SJCRH30 (cell line): Measurements from ENCODE around the gene CNTNAP1. TPM values are rescaled to one million over a fixed set of nuclear protein-coding genes. Genes with fewer than 3 reads are reported as not detected.

ENCODE experiments used
- DNase-seq, 2 experiments: peaks; one replicate each; pipeline ENCODE4 v3.0.0-alpha.2; 2015 to 2020
- H3K27ac ChIP-seq: fragments of 250-450 bp; sonication (Bioruptor Pico); 2 replicates; pipeline ENCODE4 v1.5.1; 2020; ENCODE audit warnings: mild to moderate bottlenecking, moderate library complexity
- H3K27me3 ChIP-seq: fragments of 250-450 bp; sonication (Bioruptor Pico); 2 replicates; pipeline ENCODE4 v1.5.1; 2020; ENCODE audit warnings: mild to moderate bottlenecking, moderate library complexity
- H3K36me3 ChIP-seq: fragments of 250-450 bp; sonication (Bioruptor Pico); 2 replicates; pipeline ENCODE4 v1.5.1; 2020; ENCODE audit warnings: mild to moderate bottlenecking, moderate library complexity
- H3K4me1 ChIP-seq: fragments of 250-450 bp; sonication (Bioruptor Pico); 2 replicates; pipeline ENCODE4 v1.5.1; 2020; ENCODE audit warnings: mild to moderate bottlenecking, moderate library complexity
- H3K4me3 ChIP-seq: fragments of 250-450 bp; sonication (Bioruptor Pico); 2 replicates; pipeline ENCODE4 v1.5.1; 2020; ENCODE audit warnings: mild to moderate bottlenecking, moderate library complexity
- H3K9me3 ChIP-seq: fragments of 250-450 bp; sonication (Bioruptor Pico); replicated peaks from 2 replicates; pipeline ENCODE4 v1.5.1; 2020; ENCODE audit warnings: mild to moderate bottlenecking, moderate library complexity
- total RNA-seq: library from RNA; depleted of rRNA; stranded (reverse); fragments of >200 nt; shearing (Covaris generic); gene quantifications from 2 replicates; pipeline ENCODE4 v1.2.3, GENCODE V29; 2014

CNTNAP1 gene
- total RNA-seq, 1 experiment from 2014 or later: 5.0 TPM

DNA sequence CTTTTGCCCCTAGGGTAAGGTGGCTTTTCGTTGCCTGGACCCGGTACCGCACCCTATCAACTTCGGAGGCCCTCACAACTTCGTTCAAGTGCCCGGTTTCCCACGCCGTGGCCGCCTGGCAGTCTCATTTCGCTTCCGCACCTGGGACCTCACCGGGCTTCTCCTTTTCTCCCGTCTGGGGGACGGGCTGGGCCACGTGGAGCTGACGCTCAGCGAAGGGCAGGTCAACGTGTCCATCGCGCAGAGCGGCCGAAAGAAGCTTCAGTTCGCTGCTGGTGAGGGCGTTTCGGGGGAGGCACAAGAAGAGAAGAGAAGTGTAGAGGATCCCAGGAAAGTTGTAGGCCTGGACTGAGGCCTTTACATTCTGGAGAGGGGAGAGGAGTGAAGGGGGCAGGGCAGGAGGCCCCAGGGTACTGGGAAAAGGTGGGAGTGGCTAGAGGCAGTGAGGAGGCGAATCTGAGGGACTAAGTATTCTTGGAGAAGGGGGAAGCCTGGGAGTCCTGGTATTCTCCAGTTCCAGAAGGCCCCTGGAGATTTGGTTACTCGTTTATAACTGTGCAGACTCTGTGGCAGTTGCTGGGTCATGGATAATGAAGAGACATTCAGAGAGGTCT, 5.5 kb downstream of the CNTNAP1 start:
- H3K36me3 ChIP-seq: no peaks in the 10 kb centered on the region
- H3K4me3 ChIP-seq: no peak overlapping the region
- H3K27me3 ChIP-seq: no peaks in the 10 kb centered on the region
- no peak for DNase-seq
- H3K27ac ChIP-seq: no peak overlapping the region
- H3K4me1 ChIP-seq: no peaks in the 10 kb centered on the region
- H3K9me3 ChIP-seq: no peaks in the 10 kb centered on the region

DNA sequence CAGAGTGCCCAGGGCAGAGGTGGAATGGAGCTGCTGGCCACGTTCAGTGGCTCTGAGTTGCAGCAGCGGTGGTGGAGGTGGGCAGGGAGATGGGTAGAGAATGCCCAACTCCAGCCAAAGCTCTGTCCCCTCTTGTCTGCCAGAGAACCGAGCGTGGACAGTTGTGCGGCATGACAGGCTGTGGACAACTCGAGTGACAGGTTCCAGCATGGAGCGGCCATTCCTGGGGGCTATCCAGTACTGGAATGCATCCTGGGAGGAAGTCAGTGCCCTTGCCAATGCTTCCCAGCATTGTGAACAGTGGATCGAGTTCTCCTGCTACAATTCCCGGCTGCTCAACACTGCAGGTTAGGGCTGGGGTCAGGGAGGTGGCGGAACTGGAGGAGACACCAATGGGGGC, 8.3 kb downstream of the CNTNAP1 start:
- Histone ChIP-seq H3K27ac (no peak overlapping the region), H3K4me1 (no peaks in the 10 kb centered on the region), H3K27me3 (no peaks in the 10 kb centered on the region), H3K9me3 (no peaks in the 10 kb centered on the region), H3K4me3 (no peak overlapping the region), H3K36me3 (no peaks in the 10 kb centered on the region)
- DNase-seq: no peak

DNA sequence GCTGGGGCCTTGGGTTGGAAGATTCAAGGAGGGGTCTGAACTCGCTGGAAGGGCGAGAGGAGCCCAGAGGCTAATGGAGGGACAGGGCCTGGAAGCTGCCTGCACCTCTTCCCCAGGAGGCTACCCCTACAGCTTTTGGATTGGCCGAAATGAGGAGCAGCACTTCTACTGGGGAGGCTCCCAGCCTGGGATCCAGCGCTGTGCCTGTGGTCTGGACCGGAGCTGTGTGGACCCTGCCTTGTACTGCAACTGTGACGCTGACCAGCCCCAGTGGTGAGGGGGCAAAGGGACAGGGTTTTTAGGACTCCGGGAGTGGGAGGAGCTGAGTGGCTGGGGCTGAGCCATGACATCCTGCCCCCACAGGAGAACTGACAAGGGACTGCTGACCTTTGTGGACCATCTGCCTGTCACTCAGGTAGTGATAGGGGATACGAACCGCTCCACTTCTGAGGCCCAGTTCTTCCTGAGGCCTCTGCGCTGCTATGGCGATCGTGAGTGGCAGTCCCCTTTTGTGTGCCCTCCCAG, 8.8 kb downstream of the CNTNAP1 start:
- Histone ChIP-seq H3K4me3 (no peak overlapping the region), H3K4me1 (no peaks in the 10 kb centered on the region), H3K9me3 (no peaks in the 10 kb centered on the region), H3K27me3 (no peaks in the 10 kb centered on the region), H3K27ac (no peak overlapping the region), H3K36me3 (no peaks in the 10 kb centered on the region)
- no peak for DNase-seq

DNA sequence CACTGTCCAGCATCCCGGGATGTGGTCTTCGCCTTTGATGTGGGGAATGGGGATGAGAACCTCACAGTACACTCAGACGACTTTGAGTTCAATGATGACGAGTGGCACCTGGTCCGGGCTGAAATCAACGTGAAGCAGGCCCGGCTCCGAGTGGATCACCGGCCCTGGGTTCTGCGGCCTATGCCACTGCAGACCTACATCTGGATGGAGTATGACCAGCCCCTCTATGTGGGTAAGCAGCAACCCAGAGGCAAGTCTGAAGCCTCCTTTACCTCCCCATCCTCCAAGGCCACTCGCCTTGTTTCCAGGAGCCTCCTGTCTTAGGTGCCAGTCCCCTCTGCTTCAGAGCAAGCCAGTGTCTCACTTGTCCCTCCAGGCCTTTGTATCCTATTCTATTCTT, 10.2 kb downstream of the CNTNAP1 start:
- Histone ChIP-seq H3K36me3 (no peaks in the 10 kb centered on the region), H3K27ac (no peak overlapping the region), H3K27me3 (no peaks in the 10 kb centered on the region), H3K4me3 (no peak overlapping the region), H3K9me3 (no peaks in the 10 kb centered on the region), H3K4me1 (no peaks in the 10 kb centered on the region)
- DNase-seq: no peak

DNA sequence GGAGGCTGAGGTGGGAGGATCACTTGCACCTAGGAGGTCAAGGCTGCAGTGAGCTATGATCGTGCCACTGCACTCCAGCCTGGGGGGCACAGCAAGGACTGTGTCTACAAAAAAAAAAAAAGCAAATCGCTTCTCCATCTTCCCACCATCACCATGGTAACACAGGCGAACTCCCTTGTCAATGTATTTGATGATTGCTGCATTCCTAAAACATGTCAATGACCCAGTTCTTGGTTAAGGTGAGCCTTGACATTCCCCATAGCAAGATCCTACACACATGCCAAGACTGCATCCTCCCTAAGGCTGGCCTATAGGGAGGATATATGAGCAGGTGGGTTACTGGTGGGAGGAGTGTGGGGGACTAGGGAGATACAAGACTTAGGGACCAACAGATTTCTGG, 12.2 kb downstream of the CNTNAP1 start:
- Histone ChIP-seq H3K9me3 (no peaks in the 10 kb centered on the region), H3K4me1 (peaks cover 8% of the 10 kb centered on the region), H3K4me3 (no peak overlapping the region), H3K27me3 (no peaks in the 10 kb centered on the region), H3K36me3 (no peaks in the 10 kb centered on the region), H3K27ac (no peak overlapping the region)
- DNase-seq: no peak

DNA sequence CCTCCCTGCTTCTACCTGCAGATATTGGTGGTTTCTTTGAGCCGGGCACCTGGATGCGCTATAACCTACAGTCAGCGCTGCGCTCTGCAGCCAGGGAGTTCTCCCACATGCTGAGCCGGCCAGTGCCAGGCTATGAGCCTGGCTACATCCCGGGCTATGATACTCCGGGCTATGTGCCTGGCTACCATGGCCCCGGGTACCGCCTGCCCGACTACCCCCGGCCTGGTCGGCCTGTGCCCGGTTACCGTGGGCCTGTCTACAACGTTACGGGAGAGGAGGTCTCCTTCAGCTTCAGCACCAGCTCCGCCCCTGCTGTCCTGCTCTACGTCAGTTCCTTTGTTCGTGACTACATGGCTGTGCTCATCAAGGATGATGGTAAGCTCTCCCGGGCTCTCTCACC, 13.2 kb downstream of the CNTNAP1 start:
- no peak for DNase-seq
- no peak overlapping the region for H3K27ac ChIP-seq
- no peaks in the 10 kb centered on the region for H3K9me3 ChIP-seq
- peaks cover 10% of the 10 kb centered on the region for H3K4me1 ChIP-seq
- H3K36me3 ChIP-seq: no peaks in the 10 kb centered on the region
- H3K4me3 ChIP-seq: no peak overlapping the region
- no peaks in the 10 kb centered on the region for H3K27me3 ChIP-seq

DNA sequence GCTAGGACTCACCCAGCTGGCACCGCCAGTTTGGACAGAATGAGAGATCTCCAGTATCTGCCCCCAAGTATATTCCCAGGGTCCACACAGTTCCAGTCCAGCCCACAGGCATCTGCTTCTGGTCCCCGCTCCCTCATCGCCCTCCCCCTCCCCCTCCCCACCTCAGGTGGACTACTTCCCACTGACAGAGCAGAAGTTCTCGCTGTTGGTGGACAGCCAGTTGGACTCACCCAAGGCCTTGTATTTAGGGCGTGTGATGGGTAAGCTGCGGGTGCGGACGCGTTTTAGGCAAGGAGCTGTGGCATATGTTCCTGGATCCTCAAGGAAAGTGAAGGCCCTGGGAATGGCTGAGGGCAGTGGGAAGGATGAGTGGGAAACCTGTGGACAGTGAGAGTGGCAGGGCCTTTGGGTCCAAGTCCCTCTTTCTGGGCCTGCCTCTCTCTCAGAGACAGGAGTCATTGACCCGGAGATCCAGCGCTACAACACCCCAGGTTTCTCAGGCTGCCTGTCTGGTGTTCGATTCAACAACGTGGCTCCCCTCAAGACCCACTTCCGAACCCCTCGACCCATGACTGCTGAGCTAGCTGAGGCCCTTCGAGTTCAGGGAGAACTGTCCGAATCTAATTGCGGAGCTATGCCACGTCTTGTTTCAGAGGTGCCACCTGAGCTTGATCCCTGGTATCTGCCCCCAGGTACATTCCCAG, 14.9 kb downstream of the CNTNAP1 start:
- H3K27me3 ChIP-seq: no peaks in the 10 kb centered on the region
- H3K4me3 ChIP-seq: no peak overlapping the region
- peaks cover 10% of the 10 kb centered on the region for H3K4me1 ChIP-seq
- H3K36me3 ChIP-seq: no peaks in the 10 kb centered on the region
- DNase-seq: no peak
- H3K9me3 ChIP-seq: no peaks in the 10 kb centered on the region
- H3K27ac ChIP-seq: no peak overlapping the region

DNA sequence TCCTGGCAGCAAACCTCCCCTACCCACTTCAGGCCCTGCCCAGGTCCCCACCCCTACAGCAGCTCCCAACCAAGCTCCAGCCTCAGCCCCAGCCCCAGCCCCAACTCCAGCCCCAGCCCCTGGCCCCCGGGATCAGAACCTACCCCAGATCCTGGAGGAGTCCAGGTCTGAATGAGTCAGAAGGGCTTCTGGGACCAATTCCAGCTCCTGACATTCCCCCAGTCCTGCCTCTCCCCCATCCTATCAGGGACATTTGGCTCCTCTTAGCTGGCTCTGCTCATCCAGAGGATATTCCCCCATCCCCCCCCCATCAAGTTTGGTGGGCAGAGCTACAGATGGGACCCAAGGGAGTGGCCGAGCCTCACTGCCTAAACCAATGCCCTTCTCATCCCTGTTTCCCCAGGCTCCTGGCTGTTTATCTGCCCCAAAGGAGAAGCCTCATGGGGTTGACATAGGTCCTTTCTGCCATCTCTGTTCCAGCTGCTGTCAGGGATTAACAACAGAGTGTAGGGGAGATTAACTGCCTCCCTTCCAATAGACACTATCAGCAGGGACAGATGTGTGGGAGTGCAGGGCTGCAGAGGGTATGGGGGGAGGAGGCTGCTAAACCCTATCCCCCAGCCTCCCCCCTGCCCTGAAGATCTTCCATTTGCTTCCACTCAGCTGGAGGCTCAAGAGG, 16.5 kb downstream of the CNTNAP1 start:
- DNase-seq: peak; percentile 75 to 83
- Histone ChIP-seq H3K27ac (no peak overlapping the region), H3K4me1 (peaks cover 10% of the 10 kb centered on the region), H3K9me3 (no peaks in the 10 kb centered on the region), H3K27me3 (no peaks in the 10 kb centered on the region), H3K36me3 (peaks cover 4% of the 10 kb centered on the region; the same call in 1 of the 2 replicates), H3K4me3 (no peak overlapping the region)

DNA sequence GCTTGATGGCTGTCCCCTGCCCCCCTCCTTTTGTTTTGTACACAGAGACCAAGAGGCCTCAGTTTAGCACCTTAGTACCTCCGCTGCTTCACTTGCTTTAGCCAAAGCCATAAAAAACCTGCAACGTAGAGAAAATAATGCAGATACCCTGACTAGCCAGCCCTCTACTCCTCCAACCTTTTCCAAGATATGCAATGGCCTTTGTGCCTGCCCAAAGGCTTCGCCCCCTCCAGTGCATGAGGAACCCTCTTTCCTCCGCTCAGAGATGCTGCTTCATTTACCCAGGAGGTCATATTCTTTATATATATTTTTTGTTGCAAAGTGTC, 17.0 kb downstream of the CNTNAP1 start:
- no peaks in the 10 kb centered on the region for H3K27me3 ChIP-seq
- peaks cover 8% of the 10 kb centered on the region for H3K36me3 ChIP-seq
- no peak overlapping the region for H3K27ac ChIP-seq
- peaks cover 10% of the 10 kb centered on the region for H3K4me1 ChIP-seq
- H3K4me3 ChIP-seq: no peak overlapping the region
- no peak for DNase-seq
- no peaks in the 10 kb centered on the region for H3K9me3 ChIP-seq

DNA sequence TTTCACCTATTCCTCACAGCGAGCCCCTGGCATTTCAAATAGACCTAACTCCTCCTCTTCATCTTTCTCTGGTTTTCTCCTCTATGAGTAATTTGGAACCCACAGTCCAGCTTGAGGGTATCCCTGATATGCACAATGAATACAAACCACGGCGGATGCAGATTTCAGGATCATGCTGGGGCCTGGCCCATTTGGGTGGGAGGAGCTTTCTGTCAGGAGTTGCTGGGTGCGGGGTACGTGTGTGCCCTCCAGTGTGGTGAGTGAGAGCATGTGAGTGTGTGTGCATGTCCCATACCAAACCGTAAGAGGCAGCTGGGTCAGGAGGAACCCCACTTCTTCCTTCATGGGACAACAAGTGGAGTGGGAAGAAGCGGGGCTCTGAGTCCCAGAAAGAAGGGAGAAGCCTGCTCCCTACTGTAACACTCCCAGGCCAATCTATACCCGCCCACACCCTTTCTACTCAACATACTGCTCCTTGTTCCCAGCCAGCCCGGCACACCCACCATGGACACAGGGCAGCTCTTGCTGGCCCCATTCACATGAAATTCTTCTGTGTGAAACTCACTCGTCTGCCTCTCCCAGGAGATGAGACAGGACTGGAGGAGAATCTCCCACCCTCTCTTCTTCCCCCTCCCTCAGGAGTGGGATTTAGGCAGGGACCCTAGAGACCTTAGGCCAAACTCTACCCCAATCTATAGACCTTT, 18.4 kb downstream of the CNTNAP1 start:
- Histone ChIP-seq H3K4me1 (peaks cover 10% of the 10 kb centered on the region), H3K9me3 (no peaks in the 10 kb centered on the region), H3K27me3 (no peaks in the 10 kb centered on the region), H3K27ac (no peak overlapping the region), H3K4me3 (no peak overlapping the region), H3K36me3 (peaks cover 19% of the 10 kb centered on the region)
- no peak for DNase-seq

DNA sequence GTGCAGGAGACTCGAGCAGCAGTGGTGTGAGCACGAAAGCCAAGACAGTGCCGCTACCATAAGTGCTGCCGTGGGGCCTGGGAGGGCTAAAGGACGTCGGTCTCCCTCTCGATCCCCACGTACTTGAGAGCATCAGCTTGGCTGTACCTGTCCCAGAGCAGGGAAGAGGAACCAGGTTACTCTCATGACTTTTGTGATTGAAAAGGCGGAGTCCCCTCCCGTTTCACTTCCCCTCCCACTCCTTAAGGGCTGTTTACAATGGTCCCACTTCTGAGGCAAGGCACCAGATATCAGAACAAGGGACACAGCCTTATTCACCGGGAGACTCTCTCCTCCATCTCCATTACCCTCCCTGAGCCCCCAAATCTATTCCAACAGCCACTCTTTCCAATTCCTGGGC, 20.1 kb downstream of the CNTNAP1 start:
- Histone ChIP-seq H3K9me3 (no peaks in the 10 kb centered on the region), H3K27ac (no peak overlapping the region), H3K36me3 (peaks cover 22% of the 10 kb centered on the region), H3K4me1 (peaks cover 10% of the 10 kb centered on the region), H3K27me3 (no peaks in the 10 kb centered on the region), H3K4me3 (no peak overlapping the region)
- no peak for DNase-seq

DNA sequence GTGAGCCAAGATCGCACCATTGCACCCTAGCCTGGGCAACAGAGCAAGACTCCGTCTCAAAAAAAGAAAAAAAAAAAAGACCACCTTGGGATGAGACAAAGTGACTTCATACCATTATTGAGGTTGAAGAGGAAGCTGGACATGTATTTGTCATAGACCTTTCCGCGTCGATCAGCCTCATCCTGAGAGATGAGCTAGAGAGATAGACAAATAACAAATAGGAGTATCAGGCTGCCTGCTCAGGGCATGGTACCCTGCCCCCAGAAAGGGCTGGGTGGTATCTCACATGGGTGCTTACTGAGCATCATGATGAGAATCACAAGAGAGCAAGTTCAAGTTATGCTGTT, 22.1 kb downstream of the CNTNAP1 start:
- H3K4me1 ChIP-seq: peaks cover 3% of the 10 kb centered on the region; the same call in 1 of the 2 replicates
- no peak overlapping the region for H3K27ac ChIP-seq
- no peak for DNase-seq
- H3K36me3 ChIP-seq: peaks cover 31% of the 10 kb centered on the region
- H3K9me3 ChIP-seq: no peaks in the 10 kb centered on the region
- no peaks in the 10 kb centered on the region for H3K27me3 ChIP-seq
- H3K4me3 ChIP-seq: no peak overlapping the region

DNA sequence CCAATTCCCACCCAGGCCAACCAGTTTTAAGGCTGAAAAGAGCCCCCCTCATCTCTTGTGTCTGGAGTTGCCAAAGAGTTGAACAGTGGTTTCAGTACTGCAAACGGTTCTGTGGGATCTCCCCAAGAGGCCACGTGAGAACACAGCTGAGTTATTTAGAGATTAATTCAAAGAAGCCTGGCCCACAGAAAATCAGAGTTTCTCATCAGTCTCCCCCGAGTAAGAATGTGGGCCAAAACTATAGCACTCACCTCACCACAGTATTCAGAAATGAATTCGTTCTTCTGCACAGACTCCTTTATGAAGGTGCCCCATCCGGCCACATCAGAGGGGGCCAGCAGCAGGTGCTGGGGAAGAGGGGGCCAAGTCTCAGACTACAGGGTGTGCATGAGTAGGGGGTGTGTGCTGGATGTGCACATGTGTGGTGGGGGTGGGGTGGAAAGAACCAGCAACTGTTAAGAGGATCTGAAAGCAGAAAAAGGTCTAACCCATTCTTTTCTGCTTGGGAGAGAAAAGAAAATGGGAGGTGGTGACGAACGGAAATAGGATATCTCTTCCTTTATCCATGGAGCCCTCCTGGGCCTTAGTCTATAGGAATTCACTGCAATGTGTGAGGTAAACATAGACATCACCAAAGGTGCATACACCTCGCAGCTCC, 22.6 kb downstream of the CNTNAP1 start:
- no peak overlapping the region for H3K4me3 ChIP-seq

DNA sequence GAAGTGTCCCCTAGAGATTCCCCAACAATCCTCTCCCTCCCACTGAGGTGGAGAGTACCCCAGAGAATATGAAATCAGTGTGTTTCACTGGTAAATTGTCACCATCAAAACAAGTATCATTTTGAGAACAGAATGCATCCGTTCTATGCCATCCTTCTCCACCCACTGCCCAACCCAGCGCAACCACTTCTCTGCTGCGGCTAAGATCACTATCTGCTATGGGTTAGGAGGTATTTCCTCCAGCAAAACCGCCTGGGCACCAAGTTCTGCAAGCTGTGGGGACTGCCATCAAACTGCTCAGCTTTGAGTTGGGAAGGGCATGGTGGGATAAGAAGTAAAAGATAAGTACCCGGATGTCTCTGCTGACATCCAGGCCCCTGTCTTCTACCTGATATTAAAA, 24.4 kb downstream of the CNTNAP1 start:
- H3K36me3 ChIP-seq: peaks cover 36% of the 10 kb centered on the region
- H3K9me3 ChIP-seq: no peaks in the 10 kb centered on the region
- H3K27me3 ChIP-seq: no peaks in the 10 kb centered on the region
- no peak overlapping the region for H3K27ac ChIP-seq
- no peaks in the 10 kb centered on the region for H3K4me1 ChIP-seq
- no peak for DNase-seq
- no peak overlapping the region for H3K4me3 ChIP-seq

More for the DNA sequence above, 22.6 kb downstream of the CNTNAP1 start:
- Histone ChIP-seq H3K9me3 (no peaks in the 10 kb centered on the region), H3K27ac (no peak overlapping the region), H3K27me3 (no peaks in the 10 kb centered on the region), H3K36me3 (peaks cover 35% of the 10 kb centered on the region), H3K4me1 (no peaks in the 10 kb centered on the region)
- no peak for DNase-seq

DNA sequence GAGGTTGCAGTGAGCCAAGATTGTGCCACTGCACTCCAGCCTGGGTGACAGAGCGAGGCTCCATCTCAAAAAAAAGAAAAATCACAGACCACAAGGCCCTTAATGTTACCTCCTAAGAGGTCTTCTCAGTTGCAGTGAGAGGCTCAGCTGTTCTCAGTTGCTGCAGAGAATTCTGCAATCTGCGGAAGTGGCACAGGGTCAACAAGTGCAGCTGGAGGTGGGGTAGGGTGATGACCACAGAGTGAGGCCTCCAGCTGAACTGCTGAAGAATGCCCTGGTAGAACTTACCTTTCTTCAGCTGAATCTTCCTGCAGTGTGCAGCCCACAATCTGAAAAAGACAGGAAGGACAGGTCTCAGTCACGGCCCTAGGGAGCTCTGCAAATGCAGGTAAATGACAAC, 26.3 kb downstream of the CNTNAP1 start:
- DNase-seq: no peak
- H3K9me3 ChIP-seq: no peaks in the 10 kb centered on the region
- H3K4me3 ChIP-seq: no peak overlapping the region
- H3K4me1 ChIP-seq: no peaks in the 10 kb centered on the region
- H3K27ac ChIP-seq: no peak overlapping the region
- no peaks in the 10 kb centered on the region for H3K27me3 ChIP-seq
- peaks cover 39% of the 10 kb centered on the region for H3K36me3 ChIP-seq
